ENCODE data around the gene HBZ. TPM values are rescaled to one million over a fixed set of nuclear protein-coding genes. Genes with fewer than 3 reads are reported as not detected.

HBZ gene
- total and polyA plus RNA-seq, 9 of the 15 experiments (the other 6 are each of a cell fraction or from before 2014, with no cell fraction given): 58.0 to 610 (median 113) TPM

DNA sequence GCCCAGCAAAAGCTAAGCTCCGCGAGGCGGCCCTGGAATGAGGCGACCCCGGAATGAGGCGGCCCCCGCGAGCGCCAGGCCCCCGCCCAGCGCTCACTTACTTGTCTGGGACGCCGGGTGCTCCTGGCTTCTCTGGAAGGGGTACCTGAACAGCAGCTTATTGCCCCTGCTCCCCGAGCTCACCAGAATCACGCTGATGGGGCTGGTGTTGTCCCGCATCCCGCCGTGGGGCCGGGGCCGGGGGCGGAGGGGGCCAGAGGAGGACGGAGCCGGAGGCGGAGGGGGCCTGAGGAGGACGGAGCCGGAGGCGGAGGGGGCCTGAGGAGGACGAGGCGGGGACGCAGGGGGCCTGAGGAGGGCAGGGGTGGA lies 14.4 kb upstream of the HBZ start (continued):
- TF ChIP-seq, protein P1, sequence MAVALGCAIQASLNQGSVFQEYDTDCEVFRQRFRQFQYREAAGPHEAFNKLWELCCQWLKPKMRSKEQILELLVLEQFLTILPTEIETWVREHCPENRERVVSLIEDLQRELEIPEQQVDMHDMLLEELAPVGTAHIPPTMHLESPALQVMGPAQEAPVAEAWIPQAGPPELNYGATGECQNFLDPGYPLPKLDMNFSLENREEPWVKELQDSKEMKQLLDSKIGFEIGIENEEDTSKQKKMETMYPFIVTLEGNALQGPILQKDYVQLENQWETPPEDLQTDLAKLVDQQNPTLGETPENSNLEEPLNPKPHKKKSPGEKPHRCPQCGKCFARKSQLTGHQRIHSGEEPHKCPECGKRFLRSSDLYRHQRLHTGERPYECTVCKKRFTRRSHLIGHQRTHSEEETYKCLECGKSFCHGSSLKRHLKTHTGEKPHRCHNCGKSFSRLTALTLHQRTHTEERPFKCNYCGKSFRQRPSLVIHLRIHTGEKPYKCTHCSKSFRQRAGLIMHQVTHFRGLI (CRISPR knock-in tag; IDR thresholded peaks at IDR 0.05): no peak
- no peak for TF ChIP-seq SRF (CRISPR knock-in tag; IDR thresholded peaks at IDR 0.05)
- TF ChIP-seq ATF2 (CRISPR knock-in tag; IDR thresholded peaks at IDR 0.05): no peak
- TF ChIP-seq ELF2 (CRISPR knock-in tag; IDR thresholded peaks at IDR 0.05): no peak
- no peak for TF ChIP-seq CTBP1 (IDR thresholded peaks at IDR 0.05; ENCODE audit: borderline replicate concordance)
- no peak for TF ChIP-seq ZNF785 (CRISPR knock-in tag; IDR thresholded peaks at IDR 0.05)
- TF ChIP-seq, protein P2, sequence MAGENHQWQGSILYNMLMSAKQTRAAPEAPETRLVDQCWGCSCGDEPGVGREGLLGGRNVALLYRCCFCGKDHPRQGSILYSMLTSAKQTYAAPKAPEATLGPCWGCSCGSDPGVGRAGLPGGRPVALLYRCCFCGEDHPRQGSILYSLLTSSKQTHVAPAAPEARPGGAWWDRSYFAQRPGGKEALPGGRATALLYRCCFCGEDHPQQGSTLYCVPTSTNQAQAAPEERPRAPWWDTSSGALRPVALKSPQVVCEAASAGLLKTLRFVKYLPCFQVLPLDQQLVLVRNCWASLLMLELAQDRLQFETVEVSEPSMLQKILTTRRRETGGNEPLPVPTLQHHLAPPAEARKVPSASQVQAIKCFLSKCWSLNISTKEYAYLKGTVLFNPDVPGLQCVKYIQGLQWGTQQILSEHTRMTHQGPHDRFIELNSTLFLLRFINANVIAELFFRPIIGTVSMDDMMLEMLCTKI (IDR thresholded peaks at IDR 0.05; ENCODE audit: partially characterized antibody): no peak
